K562 (cell line): ENCODE results near the gene NMUR2.

ENCODE experiments used
- ASH1L ChIP-seq: fragments of 450-650 bp; IDR thresholded peaks from 2 replicates; pipeline ENCODE4 v1.6.1; 2018; ENCODE audit warnings: borderline replicate concordance, mild to moderate bottlenecking, low read depth; ENCODE audit not compliant: partially characterized antibody
- ATF6 ChIP-seq: sonication (generic); formaldehyde crosslinking; IDR thresholded peaks from 2 replicates; pipeline ENCODE4 v1.4.0; 2020; ENCODE audit warnings: mild to moderate bottlenecking, missing genetic modification reagents
- CUX1 ChIP-seq: fragments of 200-800 bp; sonication (Bioruptor generic); IDR thresholded peaks from 2 replicates; pipeline ENCODE4 v1.6.1; 2016; ENCODE audit warnings: missing genetic modification characterization, missing compliant biosample characterization
- L3MBTL2 ChIP-seq: fragments of 450-650 bp; IDR thresholded peaks from 2 replicates; pipeline ENCODE4 v1.6.1; 2016; ENCODE audit warnings: mild to moderate bottlenecking, moderate library complexity
- LEF1 ChIP-seq: fragments of 450-650 bp; IDR thresholded peaks from 2 replicates; pipeline ENCODE4 v1.6.1; 2016; ENCODE audit warnings: mild to moderate bottlenecking
- MAX ChIP-seq: sonication (generic); formaldehyde crosslinking; IDR thresholded peaks from 2 replicates; pipeline ENCODE4 v1.9.0; 2022; ENCODE audit warnings: mild to moderate bottlenecking, missing genetic modification reagents
- NBN ChIP-seq: fragments of 450-650 bp; IDR thresholded peaks from 2 replicates; pipeline ENCODE4 v1.6.1; 2016; ENCODE audit warnings: low read depth, mild to moderate bottlenecking
- NFRKB ChIP-seq: fragments of 450-650 bp; IDR thresholded peaks from 2 replicates; pipeline ENCODE4 v1.6.1; 2016; ENCODE audit warnings: low read depth
- POLR2A ChIP-seq: fragments of 450-650 bp; conservative IDR thresholded peaks from 2 replicates; pipeline ENCODE4 v1.6.1; 2016
- SMARCA4 ChIP-seq: fragments of 450-650 bp; IDR thresholded peaks from 2 replicates; pipeline ENCODE4 v1.6.1; 2016
- SNIP1 ChIP-seq: fragments of 450-650 bp; IDR thresholded peaks from 2 replicates; pipeline ENCODE4 v1.7.1; 2017; ENCODE audit warnings: low read depth, mild to moderate bottlenecking
- ZNF766 ChIP-seq: fragments of 200-800 bp; sonication (Bioruptor generic); conservative IDR thresholded peaks from 2 replicates; pipeline ENCODE4 v1.6.1; 2016; ENCODE audit warnings: missing genetic modification characterization, missing compliant biosample characterization
- TF ChIP-seq, protein P1 (sequence below), 3 experiments: IDR thresholded peaks in 2 of 3; conservative IDR thresholded peaks in 1 of 3; 2 replicates each; pipeline ENCODE4 v1.5.1; 2011 to 2012; ENCODE audit warnings: low read length in 3 of 3, mild to moderate bottlenecking in 3 of 3, control low read depth in 2 of 3, improper control_type of control experiment in 1 of 3, inconsistent platforms in 1 of 3, low read depth in 1 of 3, mixed read lengths in 1 of 3, moderate library complexity in 1 of 3; ENCODE audit not compliant: insufficient read depth in 2 of 3
- TF ChIP-seq, protein P2 (sequence below): fragments of 250-450 bp; sonication (Bioruptor Pico); IDR thresholded peaks from 2 replicates; pipeline ENCODE4 v1.5.0; 2021

GRCh38 chr5:152437866-152438265 is 32.8 kb upstream of the NMUR2 start:
- TF ChIP-seq ATF6 (no peak), ASH1L (no peak), SMARCA4 (no peak), ZNF766 (CRISPR knock-in tag) (no peak), SNIP1 (no peak), NFRKB (no peak), POLR2A (no peak), LEF1 (no peak), MAX (CRISPR knock-in tag) (no peak), NBN (no peak), L3MBTL2 (no peak), CUX1 (CRISPR knock-in tag) (no peak)
- TF ChIP-seq, protein P1, sequence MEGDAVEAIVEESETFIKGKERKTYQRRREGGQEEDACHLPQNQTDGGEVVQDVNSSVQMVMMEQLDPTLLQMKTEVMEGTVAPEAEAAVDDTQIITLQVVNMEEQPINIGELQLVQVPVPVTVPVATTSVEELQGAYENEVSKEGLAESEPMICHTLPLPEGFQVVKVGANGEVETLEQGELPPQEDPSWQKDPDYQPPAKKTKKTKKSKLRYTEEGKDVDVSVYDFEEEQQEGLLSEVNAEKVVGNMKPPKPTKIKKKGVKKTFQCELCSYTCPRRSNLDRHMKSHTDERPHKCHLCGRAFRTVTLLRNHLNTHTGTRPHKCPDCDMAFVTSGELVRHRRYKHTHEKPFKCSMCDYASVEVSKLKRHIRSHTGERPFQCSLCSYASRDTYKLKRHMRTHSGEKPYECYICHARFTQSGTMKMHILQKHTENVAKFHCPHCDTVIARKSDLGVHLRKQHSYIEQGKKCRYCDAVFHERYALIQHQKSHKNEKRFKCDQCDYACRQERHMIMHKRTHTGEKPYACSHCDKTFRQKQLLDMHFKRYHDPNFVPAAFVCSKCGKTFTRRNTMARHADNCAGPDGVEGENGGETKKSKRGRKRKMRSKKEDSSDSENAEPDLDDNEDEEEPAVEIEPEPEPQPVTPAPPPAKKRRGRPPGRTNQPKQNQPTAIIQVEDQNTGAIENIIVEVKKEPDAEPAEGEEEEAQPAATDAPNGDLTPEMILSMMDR (IDR thresholded peaks at IDR 0.05 in 2 of 3, conservative IDR thresholded peaks at IDR 0.05 in 1 of 3; ENCODE audit: insufficient read depth in 2 of 3, low read depth in 1 of 3, low read length in 3 of 3): no peak
- TF ChIP-seq, protein P2, sequence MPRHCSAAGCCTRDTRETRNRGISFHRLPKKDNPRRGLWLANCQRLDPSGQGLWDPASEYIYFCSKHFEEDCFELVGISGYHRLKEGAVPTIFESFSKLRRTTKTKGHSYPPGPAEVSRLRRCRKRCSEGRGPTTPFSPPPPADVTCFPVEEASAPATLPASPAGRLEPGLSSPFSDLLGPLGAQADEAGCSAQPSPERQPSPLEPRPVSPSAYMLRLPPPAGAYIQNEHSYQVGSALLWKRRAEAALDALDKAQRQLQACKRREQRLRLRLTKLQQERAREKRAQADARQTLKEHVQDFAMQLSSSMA (CRISPR knock-in tag): no peak
